C1 segment of cervical spinal cord (tissue), 14 donors: Measurements from ENCODE around the gene PLCH2.
"Not testable (repeated sequence)": the region's sequence is repeated elsewhere in the genome, so short reads cannot be mapped to it uniquely, and the experiment has no call there.

Source experiments
- DNase-seq, 14 donors: peaks; one replicate each; lab custom pipeline; 2025; lab: John Stamatoyannopoulos, UW

PLCH2 gene

GRCh38 chr1:2476061-2476999, at the start of gene PLCH2:
Gene PLCH2 (plus strand): TSS chr1:2476289. CDS start chr1:2476589, 300 bp downstream.
- no peak for DNase-seq

GRCh38 chr1:2426540-2426939, 49.5 kb upstream of the PLCH2 start:
- DNase-seq: no peak

DNA sequence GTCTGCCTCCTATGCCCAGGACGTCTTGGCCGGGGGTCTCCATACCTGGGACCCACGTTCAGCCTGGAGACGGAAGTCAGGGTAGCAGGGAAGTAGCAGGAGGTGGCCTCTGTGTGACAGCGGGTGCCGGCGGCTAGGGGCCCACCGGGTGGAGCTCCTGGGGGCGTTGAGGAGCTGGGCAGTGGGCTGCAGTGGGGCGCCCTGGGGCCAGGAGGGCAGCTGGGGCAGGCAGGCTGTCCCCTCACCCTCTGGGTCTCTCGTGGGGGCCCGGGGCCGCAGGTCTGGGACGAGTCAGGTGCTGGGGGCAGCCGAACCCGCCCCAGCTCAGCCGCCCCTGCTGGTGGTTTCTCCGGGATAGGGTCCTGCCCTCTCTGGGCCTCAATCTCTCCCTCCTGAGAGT, 49.0 kb upstream of the PLCH2 start:
- DNase-seq: no peak

- DNase-seq: no peak
Observed at GRCh38 chr1:2427976-2428375, 48.1 kb upstream of the PLCH2 start.

DNA sequence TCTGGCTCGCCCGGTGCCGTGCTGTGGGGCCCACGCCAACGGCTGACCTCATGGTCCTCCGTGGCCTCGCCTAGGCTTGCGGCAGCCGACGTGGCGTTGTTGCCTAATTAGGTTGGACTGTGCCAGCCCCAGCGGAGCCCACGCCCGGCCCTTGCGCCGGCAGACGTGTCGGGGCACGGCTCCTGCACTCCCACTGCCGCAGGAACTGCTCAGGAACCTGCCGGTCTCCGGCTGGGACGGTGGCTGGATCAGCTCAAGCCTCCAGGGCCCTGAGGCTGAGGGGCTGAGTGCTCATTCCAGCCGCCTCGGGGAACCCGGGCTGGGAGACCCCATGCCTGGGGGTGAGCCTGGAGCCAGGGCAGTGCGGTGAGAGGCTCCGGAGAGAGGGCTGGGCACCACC, 47.6 kb upstream of the PLCH2 start:
- DNase-seq: no peak

DNA sequence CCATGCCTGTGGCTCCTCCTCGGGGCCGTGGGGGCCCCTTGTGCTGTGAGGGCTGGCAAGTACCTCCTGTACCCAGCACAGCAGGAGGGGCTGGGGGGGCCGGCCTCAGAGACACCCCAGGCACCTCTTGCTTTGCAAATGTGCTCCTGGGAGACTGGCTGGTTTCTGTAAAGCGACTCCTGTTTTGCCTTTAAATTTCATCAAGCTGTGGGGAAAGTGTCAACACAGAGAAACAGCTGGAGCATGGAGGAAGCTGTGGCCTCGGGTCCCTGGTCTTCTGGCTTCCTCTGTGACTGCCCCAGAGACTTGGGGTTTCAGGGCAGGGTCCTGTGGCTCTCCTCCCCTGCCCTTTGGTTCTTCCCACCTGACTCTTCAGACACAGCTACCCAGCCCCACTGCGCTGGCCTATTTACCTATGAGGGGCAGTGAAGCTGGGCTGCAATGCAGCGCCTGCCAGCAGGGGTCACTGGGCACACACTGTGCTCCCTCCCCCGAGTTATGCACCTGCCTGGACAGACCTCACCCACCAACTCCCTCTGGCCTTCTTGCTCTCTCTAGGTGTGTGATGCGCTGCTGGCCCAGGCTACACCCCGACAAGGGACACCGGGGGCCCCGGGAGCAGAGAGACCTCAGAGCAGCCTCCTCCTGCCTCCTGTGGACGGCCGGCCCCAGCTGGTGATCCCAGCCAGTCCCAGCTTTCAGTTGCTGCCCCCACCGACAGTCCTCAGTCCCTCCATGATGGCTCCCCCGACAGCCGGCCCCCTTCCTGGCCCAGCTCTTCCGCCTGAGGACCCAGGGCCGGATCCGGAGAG, 46.1 kb upstream of the PLCH2 start:
- DNase-seq: no peak

DNA sequence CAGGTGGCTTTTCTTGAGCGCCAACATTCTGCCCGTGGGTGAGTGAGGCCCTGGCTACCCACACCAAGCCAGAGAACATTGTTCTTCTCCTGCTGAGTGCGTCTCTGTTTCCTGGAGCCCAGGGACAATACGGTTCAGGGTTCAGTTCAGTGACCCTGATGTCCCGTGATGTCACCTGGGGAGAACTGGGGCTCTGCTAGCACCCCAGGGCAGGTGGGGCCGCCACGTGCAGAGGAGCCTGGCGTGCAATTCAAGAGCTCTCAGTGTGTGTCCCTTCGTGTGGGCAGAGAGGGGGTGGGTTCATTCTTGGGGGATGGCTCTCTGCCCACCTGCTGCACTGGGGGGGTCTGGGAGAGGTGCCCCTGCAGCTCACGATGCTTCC, 45.5 kb upstream of the PLCH2 start:
- DNase-seq: no peak

- DNase-seq: no peak
Observed at GRCh38 chr1:2431103-2431502, 45.0 kb upstream of the PLCH2 start.

- DNase-seq: no peak
Observed at GRCh38 chr1:2431518-2431917, 44.6 kb upstream of the PLCH2 start.

- DNase-seq: no peak
Observed at GRCh38 chr1:2432441-2432844, 43.6 kb upstream of the PLCH2 start.

DNA sequence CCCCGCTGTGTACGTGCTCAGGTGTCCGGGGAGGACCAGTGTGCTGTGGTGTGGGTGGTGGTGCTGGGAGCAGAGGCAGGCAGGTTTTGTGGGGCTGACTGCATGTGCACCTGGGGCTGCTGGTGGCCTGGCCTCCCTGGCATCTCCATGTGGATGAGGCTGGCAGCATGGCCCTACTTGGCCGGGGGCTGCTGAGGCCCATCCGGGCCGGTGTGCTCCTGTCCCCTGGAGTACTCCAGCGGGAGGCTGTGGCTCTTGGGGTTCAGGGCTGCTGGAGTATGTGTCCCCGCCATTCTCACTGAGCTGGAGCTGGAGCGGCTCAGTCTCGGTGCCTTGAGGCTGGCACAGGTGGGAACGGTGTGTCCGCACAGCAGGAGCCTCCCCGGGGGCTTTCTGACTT, 42.9 kb upstream of the PLCH2 start:
- DNase-seq: no peak

- DNase-seq: no peak
Observed at GRCh38 chr1:2433936-2434655, 42.0 kb upstream of the PLCH2 start.

GRCh38 chr1:2435091-2435490, 41.0 kb upstream of the PLCH2 start:
- no peak for DNase-seq

GRCh38 chr1:2435746-2436355, 40.2 kb upstream of the PLCH2 start:
- no peak for DNase-seq

DNA sequence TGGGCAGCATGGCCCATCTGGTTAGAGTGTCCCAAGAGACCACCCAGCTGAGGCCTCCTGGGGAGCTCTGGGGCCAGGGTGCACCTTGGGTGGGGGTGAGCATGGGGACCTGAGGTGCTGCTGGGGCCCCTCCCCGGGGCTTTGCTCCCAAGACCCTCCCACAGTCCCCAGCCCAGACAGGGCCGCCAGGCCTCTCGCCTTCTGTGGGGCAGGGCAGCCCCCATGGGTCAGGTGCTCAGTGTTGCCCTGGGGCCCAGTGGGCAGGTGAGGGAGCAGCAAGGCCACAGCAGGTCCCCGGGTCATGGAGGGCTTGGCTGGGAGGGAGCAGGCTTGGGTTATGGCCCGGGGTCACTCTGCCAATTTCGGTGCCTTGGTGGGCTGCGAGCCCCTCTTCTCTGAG, 39.2 kb upstream of the PLCH2 start:
- DNase-seq: no peak

GRCh38 chr1:2437617-2438016, 38.5 kb upstream of the PLCH2 start:
- DNase-seq: no peak

GRCh38 chr1:2438038-2438437, 38.1 kb upstream of the PLCH2 start:
- DNase-seq: peak in 7 of 14 donors; percentile 18 to 79 (median 37)

GRCh38 chr1:2438641-2439040, 37.4 kb upstream of the PLCH2 start:
- DNase-seq: no peak

- DNase-seq: no peak
Observed at GRCh38 chr1:2439369-2439768, 36.7 kb upstream of the PLCH2 start.

- DNase-seq: not testable (repeated sequence)
Observed at GRCh38 chr1:2440346-2440745, 35.7 kb upstream of the PLCH2 start.

- peak in 9 of 14 donors; percentile 11 to 73 (median 26) for DNase-seq
Observed at GRCh38 chr1:2441746-2442145, 34.3 kb upstream of the PLCH2 start.

DNA sequence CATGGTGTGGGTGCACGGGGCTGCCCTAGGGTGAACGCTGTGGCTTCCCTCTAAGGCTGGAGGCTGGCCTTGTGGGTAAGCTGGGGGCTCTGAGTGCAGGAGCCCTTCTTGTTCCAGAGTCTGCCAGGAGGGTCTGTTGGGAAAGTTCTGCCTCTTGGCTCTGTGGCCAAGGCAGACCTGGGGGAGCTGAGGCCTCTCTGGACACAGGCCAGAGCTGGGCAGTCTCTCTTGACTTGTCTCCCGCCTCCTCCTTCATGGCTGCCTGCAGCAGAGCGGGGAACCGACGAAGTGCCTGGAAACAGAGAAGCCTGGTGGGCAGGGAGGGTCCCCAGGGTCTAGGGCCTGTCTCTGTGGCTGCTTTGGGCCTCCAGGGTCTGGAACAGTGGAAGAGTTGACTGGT, 33.4 kb upstream of the PLCH2 start:
- DNase-seq: no peak
